H1 (cell line): ENCODE data around the gene CCDC171. TPM values are rescaled to one million over a fixed set of nuclear protein-coding genes. Genes with fewer than 3 reads are reported as not detected.

Source experiments
- CTCF ChIA-PET: fragments of 300-600 bp; sonication (Branson Sonifier 250); formaldehyde crosslinking; loops from one replicate; lab custom pipeline; 2021; ENCODE audit not compliant: partially characterized antibody; lab: Charles Lee
- POLR2A ChIA-PET: fragments of 300-600 bp; sonication (Branson Sonifier 250); formaldehyde crosslinking; loops from one replicate; lab custom pipeline; 2021; ENCODE audit warnings: inconsistent platforms; ENCODE audit not compliant: partially characterized antibody; lab: Charles Lee
- DNase-seq, 2 experiments: peaks; one replicate each; pipeline versions ENCODE4 v3.0.0 to v3.0.0-alpha.2; 2010 to 2022; ENCODE audit warnings: low spot score in 2 of 2, low read depth in 1 of 2, mixed read lengths in 1 of 2
- FAIRE-seq: peaks from 2 replicates; lab custom pipeline; 2011; peaks lifted over from hg19 to GRCh38; lab: Jason Lieb, UNC
- H2AFZ ChIP-seq: 2 replicates; pipeline ENCODE4 v1.8.1; 2012; ENCODE audit warnings: low read length, inconsistent platforms
- H2AK5ac ChIP-seq: 2 replicates; pipeline ENCODE4 v1.6.1; 2013; ENCODE audit warnings: low read depth, low read length
- H2BK120ac ChIP-seq: replicated peaks from 2 replicates; pipeline ENCODE3; 2013; ENCODE audit warnings: low read depth, low read length, inconsistent platforms
- H2BK12ac ChIP-seq: 2 replicates; pipeline ENCODE4 v1.6.1; 2013; ENCODE audit warnings: low read depth, low read length
- H2BK15ac ChIP-seq: 2 replicates; pipeline ENCODE4 v1.6.1; 2013; ENCODE audit warnings: low read length
- H2BK20ac ChIP-seq: 2 replicates; pipeline ENCODE4 v1.6.1; 2013; ENCODE audit warnings: low read length
- H2BK5ac ChIP-seq: 2 replicates; pipeline ENCODE4 v1.6.1; 2013; ENCODE audit warnings: low read depth, low read length
- H3K14ac ChIP-seq: 2 replicates; pipeline ENCODE4 v1.6.1; 2013; ENCODE audit warnings: inconsistent platforms; ENCODE audit not compliant: insufficient read length
- H3K18ac ChIP-seq: 2 replicates; pipeline ENCODE4 v1.6.1; 2013; ENCODE audit warnings: low read length; ENCODE audit errors: extremely low read depth
- H3K23ac ChIP-seq: 2 replicates; pipeline ENCODE4 v1.6.1; 2013; ENCODE audit warnings: inconsistent platforms; ENCODE audit not compliant: insufficient read length
- H3K23me2 ChIP-seq: 2 replicates; pipeline ENCODE4 v1.6.1; 2013; ENCODE audit warnings: low read depth, low read length
- H3K27ac ChIP-seq: 2 replicates; pipeline ENCODE4 v1.6.1; 2011; ENCODE audit warnings: low read depth, low read length, inconsistent platforms
- H3K27me3 ChIP-seq, 4 experiments: replicated peaks in 1 of 4; 1 replicate in 1 of 4; 2 replicates in 3 of 4; pipeline versions ENCODE4 v1.6.1 to v1.8.1; 2011 to 2013; ENCODE audit warnings: low read length in 3 of 4, mild to moderate bottlenecking in 3 of 4, inconsistent platforms in 2 of 4, mixed read lengths in 2 of 4, moderate library complexity in 1 of 4; ENCODE audit not compliant: control insufficient read depth in 3 of 4, insufficient read depth in 3 of 4; ENCODE audit errors: extremely low read depth in 1 of 4
- H3K36me3 ChIP-seq, 4 experiments: 2 replicates each; pipeline versions ENCODE4 v1.6.1 to v1.8.1; 2011 to 2013; ENCODE audit warnings: mild to moderate bottlenecking in 4 of 4, low read length in 3 of 4, moderate library complexity in 2 of 4, control low read depth in 1 of 4, inconsistent platforms in 1 of 4; ENCODE audit not compliant: insufficient read depth in 4 of 4, control insufficient read depth in 2 of 4
- H3K4ac ChIP-seq: replicated peaks from 2 replicates; pipeline ENCODE3; 2013; ENCODE audit warnings: low read length, low read depth, mixed read lengths, inconsistent platforms; ENCODE audit not compliant: insufficient read length
- H3K4me1 ChIP-seq, 4 experiments: replicated peaks in 1 of 4; 1 replicate in 1 of 4; 2 replicates in 3 of 4; pipeline versions ENCODE4 v1.6.1 to v1.8.1; 2011 to 2013; ENCODE audit warnings: low read length in 3 of 4, inconsistent platforms in 2 of 4, mixed read lengths in 1 of 4; ENCODE audit not compliant: insufficient read depth in 4 of 4, control insufficient read depth in 3 of 4
- H3K4me2 ChIP-seq, 2 experiments: 2 replicates each; pipeline versions ENCODE4 v1.6.1 to v1.8.1; 2011 to 2013; ENCODE audit warnings: low read depth in 2 of 2, low read length in 2 of 2, control low read depth in 1 of 2, inconsistent platforms in 1 of 2, mild to moderate bottlenecking in 1 of 2; ENCODE audit not compliant: insufficient read depth in 1 of 2
- H3K4me3 ChIP-seq, 4 experiments: fragments of 200-600, 300-600 bp in 1 of 4; sonication (generic), shearing (Covaris generic), sonication (Bioruptor Twin) in 1 of 4; 2 replicates each; pipeline versions ENCODE4 v1.5.1 to v1.8.1; 2011 to 2016; ENCODE audit warnings: low read length in 4 of 4, low read depth in 3 of 4, control low read depth in 2 of 4, inconsistent platforms in 2 of 4, mild to moderate bottlenecking in 2 of 4, mixed read lengths in 1 of 4, moderate library complexity in 1 of 4; ENCODE audit not compliant: insufficient read depth in 2 of 4; ENCODE audit errors: extremely low read depth in 1 of 4
- H3K56ac ChIP-seq: replicated peaks from 2 replicates; pipeline ENCODE3; 2013; ENCODE audit warnings: low read depth, mild to moderate bottlenecking, mixed read lengths, low read length, inconsistent platforms; ENCODE audit not compliant: insufficient read length
- H3K79me1 ChIP-seq: 2 replicates; pipeline ENCODE4 v1.6.1; 2013; ENCODE audit warnings: low read depth, low read length, control low read depth
- H3K79me2 ChIP-seq, 2 experiments: 2 replicates each; pipeline versions ENCODE4 v1.6.1 to v1.8.1; 2012 to 2013; ENCODE audit warnings: low read length in 2 of 2, mild to moderate bottlenecking in 2 of 2, inconsistent platforms in 1 of 2; ENCODE audit not compliant: insufficient read depth in 2 of 2, control insufficient read depth in 1 of 2
- H3K9ac ChIP-seq, 4 experiments: replicated peaks in 1 of 4; 1 replicate in 1 of 4; 2 replicates in 3 of 4; pipeline versions ENCODE4 v1.6.1 to v1.8.1; 2011 to 2013; ENCODE audit warnings: low read depth in 3 of 4, low read length in 3 of 4, control low read depth in 2 of 4, mild to moderate bottlenecking in 2 of 4, moderate library complexity in 2 of 4, inconsistent platforms in 1 of 4; ENCODE audit errors: extremely low read depth in 1 of 4
- H3K9me3 ChIP-seq, 2 experiments: 2 replicates each; pipeline versions ENCODE4 v1.6.1 to v1.8.1; 2012 to 2013; ENCODE audit warnings: mild to moderate bottlenecking in 2 of 2, moderate library complexity in 2 of 2, control low read depth in 1 of 2, inconsistent platforms in 1 of 2, low read depth in 1 of 2, low read length in 1 of 2, mixed read lengths in 1 of 2; ENCODE audit not compliant: insufficient read depth in 2 of 2
- H4K20me1 ChIP-seq, 2 experiments: replicated peaks in 1 of 2; 2 replicates each; pipeline versions ENCODE3 to v1.8.1; 2011 to 2013; ENCODE audit warnings: inconsistent platforms in 2 of 2, low read length in 2 of 2, mild to moderate bottlenecking in 1 of 2; ENCODE audit not compliant: insufficient read depth in 2 of 2, control insufficient read depth in 1 of 2
- H4K5ac ChIP-seq: 2 replicates; pipeline ENCODE4 v1.6.1; 2013; ENCODE audit warnings: low read length, low read depth, mixed read lengths, inconsistent platforms; ENCODE audit not compliant: insufficient read length
- H4K8ac ChIP-seq: 2 replicates; pipeline ENCODE4 v1.8.0; 2013; ENCODE audit warnings: mild to moderate bottlenecking, moderate library complexity, low read length, inconsistent platforms; ENCODE audit not compliant: insufficient read depth; ENCODE audit errors: extremely low read depth
- H4K91ac ChIP-seq: replicated peaks from 2 replicates; pipeline ENCODE3; 2013; ENCODE audit warnings: low read length, mixed read lengths, inconsistent platforms; ENCODE audit not compliant: insufficient read length
- CTBP2 ChIP-seq: IDR thresholded peaks from 2 replicates; pipeline ENCODE4 v1.7.0; 2011; ENCODE audit warnings: borderline replicate concordance, mild to moderate bottlenecking, moderate library complexity, mixed read lengths, low read length; ENCODE audit not compliant: insufficient read depth, insufficient read length
- KDM5A ChIP-seq: fragments of 200-600 bp; IDR thresholded peaks from 2 replicates; pipeline ENCODE4 v1.7.1; 2012; ENCODE audit warnings: mild to moderate bottlenecking, low read length, inconsistent platforms, mixed read lengths
- RXRA ChIP-seq: IDR thresholded peaks from 2 replicates; pipeline ENCODE4 v1.6.1; 2011; ENCODE audit warnings: low read depth, mild to moderate bottlenecking, low read length, moderate library complexity; ENCODE audit not compliant: insufficient read depth
- USF2 ChIP-seq: IDR thresholded peaks from 2 replicates; pipeline ENCODE4 v1.6.1; 2011; ENCODE audit warnings: low read length, improper control_type of control experiment
- WGBS, 2 experiments: shearing (Covaris generic) in 1 of 2; methylation state at CpG; one replicate each; pipeline versions ENCODE4 v1.1.6 to v1.1.7; 2013 to 2015; ENCODE audit warnings: low lambda C conversion rate in 2 of 2, mixed read lengths in 2 of 2, inconsistent platforms in 1 of 2, low coverage in 1 of 2, missing lambda C conversion rate in 1 of 2; ENCODE audit not compliant: insufficient replicate concordance in 2 of 2, insufficient coverage in 1 of 2, insufficient read length in 1 of 2; ENCODE audit errors: extremely low coverage in 1 of 2, missing lambda C conversion rate in 1 of 2; 5-methylcytosine and 5-hydroxymethylcytosine counted together
- polyA plus RNA-seq, 7 experiments: library from polyadenylated mRNA; depleted of rRNA in 3 of 7; stranded (reverse) in 5 of 7; unstranded in 2 of 7; fragments of >200 nt in 5 of 7; fragments of 200-250 nt in 2 of 7; gene quantifications; 1 replicate in 5 of 7; 2 replicates in 1 of 7; 4 replicates in 1 of 7; pipeline versions ENCODE4 v1.2.1 to v1.2.3, GENCODE V29; 2011 to 2013; ENCODE audit warnings: missing spikeins in 2 of 7, mixed read lengths in 2 of 7
- total RNA-seq: library from RNA; stranded (reverse); fragmentation: NEBNext Ultra II Directional; extraction: Animal tissue kit (Norgen Biotek cat#: 25700); gene quantifications from 2 replicates; pipeline ENCODE4 v1.2.1, GENCODE V29; 2021

The CCDC171 gene
- total and polyA plus RNA-seq, 2 of the 8 experiments (the other 6 are each of a cell fraction or from before 2014, with no cell fraction given): 0.83 to 2.3 TPM

- ChIA-PET POLR2A (no interaction called here), CTCF (no interaction called here)
- Histone ChIP-seq H2AFZ (no peak overlapping the region), H3K18ac (no peak overlapping the region), H3K27ac (no peak overlapping the region), H2BK5ac (no peak overlapping the region), H2BK12ac (no peak overlapping the region), H3K23me2 (no peaks in the 10 kb centered on the region; the same call in 1 of the 2 replicates), H4K20me1 (no peaks in the 10 kb centered on the region), H3K9ac (no peak overlapping the region), H3K4me1 (no peaks in the 10 kb centered on the region), H4K5ac (no peak overlapping the region), H3K4ac (no peak overlapping the region), H3K4me3 (no peak overlapping the region), H2BK15ac (no peak overlapping the region), H2AK5ac (no peak overlapping the region), H2BK120ac (no peak overlapping the region), H3K27me3 (no peaks in the 10 kb centered on the region), H3K56ac (no peak overlapping the region), H3K36me3 (no peaks in the 10 kb centered on the region), H2BK20ac (no peak overlapping the region)
- no peak for DNase-seq
- WGBS, 2 experiments: 82% methylated on average over 2 of the region's 2 CpGs; no CpG with 5 or more reads in 1 of the 2 experiments
- FAIRE-seq: no peak
- no peak for TF ChIP-seq RXRA
- no peak for TF ChIP-seq CTBP2
- no peak for TF ChIP-seq KDM5A
- TF ChIP-seq USF2: no peak
- TF ChIP-seq, all 59 proteins: peak for 0
- Histone ChIP-seq H3K79me1 (no peaks in the 10 kb centered on the region), H3K14ac (no peak overlapping the region), H3K4me2 (no peak overlapping the region), H4K91ac (no peak overlapping the region), H3K9me3 (0 out of 4 replicates have a peak, but pooled peaks cover 0 to 3% of the 10 kb centered on the region in 2 experiments), H4K8ac (no peak overlapping the region), H3K23ac (no peak overlapping the region), H3K79me2 (no peaks in the 10 kb centered on the region)
Measured at GRCh38 chr9:15935661-15936305, 382.9 kb downstream of the CCDC171 start.
